K562 (cell line): ENCODE results near the gene KNL1. TPM values are rescaled to one million over a fixed set of nuclear protein-coding genes. Genes with fewer than 3 reads are reported as not detected.

ENCODE experiments used
- CBFA2T3 ChIP-seq: fragments of 450-650 bp; IDR thresholded peaks from 2 replicates; pipeline ENCODE4 v1.6.1; 2017
- CREM ChIP-seq: IDR thresholded peaks from 2 replicates; pipeline ENCODE4 v1.6.1; 2014; ENCODE audit warnings: antibody characterized with exemption, low read depth
- CXXC5 ChIP-seq: fragments of 250-450 bp; sonication (Bioruptor Pico); IDR thresholded peaks from 2 replicates; pipeline ENCODE4 v1.8.0; 2022; ENCODE audit warnings: inconsistent platforms, mild to moderate bottlenecking, moderate library complexity
- ETV1 ChIP-seq: fragments of 450-650 bp; conservative IDR thresholded peaks from 2 replicates; pipeline ENCODE4 v1.6.1; 2016; ENCODE audit warnings: missing genetic modification characterization, control low read depth, low read depth, missing compliant biosample characterization
- MAZ ChIP-seq, 2 experiments: fragments of 450-650 bp in 1 of 2; sonication (generic) in 1 of 2; formaldehyde crosslinking; IDR thresholded peaks in 1 of 2; conservative IDR thresholded peaks in 1 of 2; 2 replicates each; pipeline versions ENCODE4 v1.4.0 to v1.5.0; 2020; ENCODE audit warnings: mild to moderate bottlenecking in 1 of 2, missing genetic modification reagents in 1 of 2
- NFYB ChIP-seq: IDR thresholded peaks from 2 replicates; pipeline ENCODE4 v1.6.1; 2011; ENCODE audit warnings: mild to moderate bottlenecking, moderate library complexity; ENCODE audit not compliant: insufficient read length; ENCODE audit errors: extremely low read depth
- NR2C2 ChIP-seq, 2 experiments: fragments of 200-800 bp in 1 of 2; sonication (Bioruptor generic) in 1 of 2; sonication (generic) in 1 of 2; formaldehyde crosslinking in 1 of 2; IDR thresholded peaks; 2 replicates each; pipeline versions ENCODE4 v1.6.1 to v1.8.0; 2016 to 2022; ENCODE audit warnings: mild to moderate bottlenecking in 1 of 2, missing compliant biosample characterization in 1 of 2, missing genetic modification characterization in 1 of 2, missing genetic modification reagents in 1 of 2
- PHB ChIP-seq: fragments of 250-450 bp; sonication (Bioruptor Pico); IDR thresholded peaks from 2 replicates; pipeline ENCODE4 v1.5.0; 2021
- PHF8 ChIP-seq: fragments of 200-600 bp; sonication (generic); IDR thresholded peaks from 2 replicates; pipeline ENCODE4 v1.6.1; 2012; ENCODE audit warnings: mixed run types, mild to moderate bottlenecking, inconsistent platforms, low read length, moderate library complexity, borderline replicate concordance
- PHTF2 ChIP-seq: fragments of 250-450 bp; sonication (Bioruptor Pico); IDR thresholded peaks from 2 replicates; pipeline ENCODE4 v1.5.0; 2021; ENCODE audit warnings: mild to moderate bottlenecking
- POLR3G ChIP-seq: IDR thresholded peaks from 2 replicates; pipeline ENCODE4 v1.6.1; 2011; ENCODE audit not compliant: insufficient read length, insufficient replicate concordance; ENCODE audit errors: extremely low read depth
- PYGO2 ChIP-seq: fragments of 450-650 bp; IDR thresholded peaks from 2 replicates; pipeline ENCODE4 v1.6.1; 2016; ENCODE audit warnings: mild to moderate bottlenecking, missing genetic modification characterization, moderate library complexity, missing compliant biosample characterization
- SIX5 ChIP-seq, 2 experiments: IDR thresholded peaks; 2 replicates each; pipeline ENCODE4 v1.6.1; 2011; ENCODE audit warnings: low read length in 2 of 2, borderline replicate concordance in 1 of 2, low read depth in 1 of 2, mild to moderate bottlenecking in 1 of 2, moderate library complexity in 1 of 2; ENCODE audit not compliant: insufficient read depth in 1 of 2
- SMARCB1 ChIP-seq: IDR thresholded peaks from 2 replicates; pipeline ENCODE4 v1.6.1; 2011; ENCODE audit warnings: improper control_type of control experiment, low read depth; ENCODE audit not compliant: insufficient read length
- TBL1XR1 ChIP-seq, 2 experiments: IDR thresholded peaks; 2 replicates each; pipeline ENCODE4 v1.6.1; 2012; ENCODE audit warnings: improper control_type of control experiment in 2 of 2, low read length in 2 of 2, mild to moderate bottlenecking in 1 of 2
- ZFPM2 ChIP-seq: fragments of 250-450 bp; sonication (Bioruptor Pico); IDR thresholded peaks from 2 replicates; pipeline ENCODE4 v1.5.1; 2022; ENCODE audit warnings: mild to moderate bottlenecking
- ZNF12 ChIP-seq: sonication (generic); formaldehyde crosslinking; IDR thresholded peaks from 2 replicates; pipeline ENCODE4 v1.4.0; 2020; ENCODE audit warnings: mild to moderate bottlenecking, missing genetic modification reagents
- ZNF408 ChIP-seq: fragments of 250-450 bp; sonication (Bioruptor Pico); IDR thresholded peaks from 2 replicates; pipeline ENCODE4 v1.4.0; 2020; ENCODE audit warnings: low read depth, mild to moderate bottlenecking, moderate library complexity
- ZNF507 ChIP-seq: conservative IDR thresholded peaks from 2 replicates; pipeline ENCODE4 v1.6.1; 2017; ENCODE audit warnings: missing genetic modification characterization, missing compliant biosample characterization
- ZNF586 ChIP-seq: fragments of 450-650 bp; formaldehyde crosslinking; conservative IDR thresholded peaks from 2 replicates; pipeline ENCODE4 v1.4.0; 2020; ENCODE audit warnings: mild to moderate bottlenecking, moderate library complexity
- polyA plus RNA-seq, 8 experiments: library from polyadenylated mRNA; depleted of rRNA in 4 of 8; stranded (reverse) in 5 of 8; unstranded in 3 of 8; fragments of >200 nt; fragmentation: Nextera tagmentation in 2 of 8; fragmentation: Illumina TruSeq in 1 of 8; extraction: Ambion mirVana in 2 of 8; extraction: Trizol in 1 of 8; gene quantifications; 2 replicates each; pipeline versions ENCODE4 v1.2.1 to v1.2.3, GENCODE V29; 2011 to 2014; ENCODE audit warnings: inconsistent platforms in 1 of 8, missing spikeins in 1 of 8
- total RNA-seq, 7 experiments: library from RNA; depleted of rRNA in 6 of 7; stranded (reverse); fragments of >200 nt in 6 of 7; fragmentation: Illumina TruSeq in 2 of 7; extraction: Trizol in 2 of 7; gene quantifications; 2 replicates each; pipeline versions ENCODE4 v1.2.1 to v1.2.3, GENCODE V29; 2011 to 2021; ENCODE audit warnings: low replicate concordance in 1 of 7
- TF ChIP-seq, protein P1 (sequence below): fragments of 450-650 bp; IDR thresholded peaks from 2 replicates; pipeline ENCODE4 v1.6.1; 2016; ENCODE audit warnings: low read depth

KNL1 gene
- total and polyA plus RNA-seq, 9 of the 15 experiments (the other 6 are each of a cell fraction or from before 2014, with no cell fraction given), result 14.5 to 65.4 (median 34.6) TPM

- TF ChIP-seq NFYB (peak; percentile 45), SIX5 (IDR thresholded peaks at IDR 0.05; ENCODE audit: borderline replicate concordance in 1 of 2, insufficient read depth in 1 of 2, low read depth in 1 of 2, low read length in 2 of 2) (no peak; a peak in 1 of 4 replicates), PHTF2 (CRISPR knock-in tag) (no peak), TBL1XR1 (IDR thresholded peaks at IDR 0.05; ENCODE audit: low read length in 2 of 2) (peak in 1 of 2 experiments; percentile 73; a peak in 1 of 4 replicates), ZNF408 (CRISPR knock-in tag) (no peak), SMARCB1 (no peak), CBFA2T3 (no peak), POLR3G (no peak), CXXC5 (CRISPR knock-in tag) (peak; percentile 64), NR2C2 (CRISPR knock-in tag; IDR thresholded peaks at IDR 0.05) (0 out of 2 replicates have a peak, but pooled peaks have one; percentile 42), NR2C2 (tag; IDR thresholded peaks at IDR 0.05) (peak; percentile 63; the same call in 1 of the 2 replicates), ZNF12 (CRISPR knock-in tag) (no peak), ETV1 (tag) (no peak), PYGO2 (tag) (no peak), CREM (peak; percentile 99), MAZ (CRISPR knock-in tag; conservative IDR thresholded peaks at IDR 0.05 in 1 of 2, IDR thresholded peaks at IDR 0.05 in 1 of 2) (peak; percentile 80 to 98), ZFPM2 (CRISPR knock-in tag) (no peak), ZNF507 (tag) (no peak), PHF8 (peak; percentile 96), PHB (no peak), ZNF586 (CRISPR knock-in tag) (no peak)
- TF ChIP-seq, protein P1, sequence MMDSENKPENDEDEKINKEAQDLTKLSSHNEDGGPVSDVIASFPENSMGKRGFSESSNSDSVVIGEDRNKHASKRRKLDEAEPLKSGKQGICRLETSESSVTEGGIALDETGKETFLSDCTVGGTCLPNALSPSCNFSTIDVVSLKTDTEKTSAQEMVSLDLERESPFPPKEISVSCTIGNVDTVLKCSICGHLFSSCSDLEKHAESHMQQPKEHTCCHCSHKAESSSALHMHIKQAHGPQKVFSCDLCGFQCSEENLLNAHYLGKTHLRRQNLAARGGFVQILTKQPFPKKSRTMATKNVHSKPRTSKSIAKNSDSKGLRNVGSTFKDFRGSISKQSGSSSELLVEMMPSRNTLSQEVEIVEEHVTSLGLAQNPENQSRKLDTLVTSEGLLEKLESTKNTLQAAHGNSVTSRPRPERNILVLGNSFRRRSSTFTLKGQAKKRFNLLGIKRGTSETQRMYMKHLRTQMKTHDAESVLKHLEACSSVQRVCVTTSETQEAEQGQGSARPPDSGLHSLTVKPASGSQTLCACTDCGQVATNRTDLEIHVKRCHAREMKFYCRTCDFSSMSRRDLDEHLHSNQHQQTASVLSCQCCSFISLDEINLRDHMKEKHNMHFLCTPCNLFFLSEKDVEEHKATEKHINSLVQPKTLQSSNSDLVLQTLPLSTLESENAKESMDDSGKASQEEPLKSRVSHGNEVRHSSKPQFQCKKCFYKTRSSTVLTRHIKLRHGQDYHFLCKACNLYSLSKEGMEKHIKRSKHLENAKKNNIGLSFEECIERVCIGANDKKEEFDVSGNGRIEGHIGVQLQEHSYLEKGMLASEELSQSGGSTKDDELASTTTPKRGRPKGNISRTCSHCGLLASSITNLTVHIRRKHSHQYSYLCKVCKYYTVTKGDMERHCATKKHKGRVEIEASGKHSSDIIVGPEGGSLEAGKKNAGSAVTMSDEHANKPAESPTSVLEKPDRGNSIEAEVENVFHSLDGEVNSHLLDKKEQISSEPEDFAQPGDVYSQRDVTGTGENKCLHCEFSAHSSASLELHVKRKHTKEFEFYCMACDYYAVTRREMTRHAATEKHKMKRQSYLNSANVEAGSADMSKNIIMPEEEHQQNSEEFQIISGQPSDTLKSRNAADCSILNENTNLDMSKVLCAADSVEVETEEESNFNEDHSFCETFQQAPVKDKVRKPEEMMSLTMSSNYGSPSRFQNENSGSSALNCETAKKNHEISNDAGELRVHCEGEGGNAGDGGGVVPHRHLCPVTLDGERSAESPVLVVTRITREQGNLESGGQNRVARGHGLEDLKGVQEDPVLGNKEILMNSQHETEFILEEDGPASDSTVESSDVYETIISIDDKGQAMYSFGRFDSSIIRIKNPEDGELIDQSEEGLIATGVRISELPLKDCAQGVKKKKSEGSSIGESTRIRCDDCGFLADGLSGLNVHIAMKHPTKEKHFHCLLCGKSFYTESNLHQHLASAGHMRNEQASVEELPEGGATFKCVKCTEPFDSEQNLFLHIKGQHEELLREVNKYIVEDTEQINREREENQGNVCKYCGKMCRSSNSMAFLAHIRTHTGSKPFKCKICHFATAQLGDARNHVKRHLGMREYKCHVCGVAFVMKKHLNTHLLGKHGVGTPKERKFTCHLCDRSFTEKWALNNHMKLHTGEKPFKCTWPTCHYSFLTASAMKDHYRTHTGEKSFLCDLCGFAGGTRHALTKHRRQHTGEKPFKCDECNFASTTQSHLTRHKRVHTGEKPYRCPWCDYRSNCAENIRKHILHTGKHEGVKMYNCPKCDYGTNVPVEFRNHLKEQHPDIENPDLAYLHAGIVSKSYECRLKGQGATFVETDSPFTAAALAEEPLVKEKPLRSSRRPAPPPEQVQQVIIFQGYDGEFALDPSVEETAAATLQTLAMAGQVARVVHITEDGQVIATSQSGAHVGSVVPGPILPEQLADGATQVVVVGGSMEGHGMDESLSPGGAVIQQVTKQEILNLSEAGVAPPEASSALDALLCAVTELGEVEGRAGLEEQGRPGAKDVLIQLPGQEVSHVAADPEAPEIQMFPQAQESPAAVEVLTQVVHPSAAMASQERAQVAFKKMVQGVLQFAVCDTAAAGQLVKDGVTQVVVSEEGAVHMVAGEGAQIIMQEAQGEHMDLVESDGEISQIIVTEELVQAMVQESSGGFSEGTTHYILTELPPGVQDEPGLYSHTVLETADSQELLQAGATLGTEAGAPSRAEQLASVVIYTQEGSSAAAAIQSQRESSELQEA, result no peak
Measured at GRCh38 chr15:40569129-40569953, 24.7 kb upstream of the KNL1 start, which contains the start of gene RPUSD2 (continued).
